ENCODE measurements around the gene AIRE.
"Not testable (repeated sequence)": the region's sequence is repeated elsewhere in the genome, so short reads cannot be mapped to it uniquely, and the experiment has no call there.

The AIRE gene

DNA sequence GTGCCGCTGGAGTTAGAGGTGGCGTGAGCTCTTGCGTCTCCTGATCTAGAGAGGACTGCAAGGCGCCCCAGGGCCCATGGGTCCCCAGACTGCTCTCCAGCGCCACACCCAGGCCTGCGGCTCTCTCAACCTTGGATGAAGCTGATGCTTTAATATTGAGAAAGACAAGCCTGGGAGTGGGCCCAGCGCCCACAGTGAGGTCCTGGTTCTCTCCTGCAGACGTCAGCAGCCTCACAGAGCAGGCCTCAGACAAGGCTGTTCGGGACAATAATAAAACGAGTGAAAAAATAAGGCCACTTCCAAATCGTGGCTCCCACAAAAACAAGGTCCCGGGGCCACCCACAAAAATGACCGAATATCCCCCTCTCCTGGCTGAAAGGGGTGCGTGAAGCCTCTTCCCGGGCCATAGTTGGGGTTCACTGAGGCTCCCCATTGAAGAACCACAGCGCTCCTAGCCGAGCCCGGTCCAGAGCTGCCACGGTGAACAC, 18.0 kb upstream of the AIRE start:
- DNase-seq: no peak

GRCh38 chr21:44269090-44269489, 16.6 kb upstream of the AIRE start:
- no peak for DNase-seq

DNA sequence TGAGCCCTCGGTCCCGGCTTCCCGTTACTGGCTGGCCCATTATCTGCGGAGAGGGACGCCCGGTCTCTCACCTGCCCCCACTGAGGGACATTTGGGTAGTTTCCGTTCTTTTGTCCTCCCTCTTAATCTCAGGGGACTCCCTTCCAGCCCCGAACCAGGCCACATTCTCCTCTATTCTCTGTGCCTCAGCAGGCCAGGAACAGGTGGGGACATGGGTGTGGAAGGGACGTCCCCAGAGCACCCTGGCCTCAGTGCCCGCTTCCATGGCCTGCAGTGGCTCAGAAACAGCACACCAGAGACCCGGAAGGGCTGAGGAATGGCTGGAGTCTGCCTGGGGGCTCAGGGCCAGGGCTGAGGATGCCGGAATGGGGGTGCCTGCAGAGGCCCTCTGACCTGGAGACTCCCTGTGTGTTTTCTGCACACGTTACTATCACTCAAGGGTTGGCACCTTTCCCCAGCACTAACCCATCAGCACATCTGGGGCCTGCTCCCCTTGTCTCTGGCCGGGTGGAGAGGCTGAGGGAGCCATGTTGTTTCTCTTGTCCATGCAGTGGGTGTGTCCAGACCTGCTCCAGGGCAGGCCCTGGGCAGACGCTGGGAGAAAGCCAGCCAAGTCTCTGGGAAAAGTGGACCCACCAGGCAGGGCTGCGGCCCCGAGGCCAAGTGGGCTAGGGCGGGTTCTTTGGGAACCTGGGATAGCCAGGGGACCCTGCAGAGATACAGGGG, 14.0 kb upstream of the AIRE start:
- no peak for DNase-seq

GRCh38 chr21:44272284-44272858, 13.3 kb upstream of the AIRE start:
- DNase-seq: no peak

DNA sequence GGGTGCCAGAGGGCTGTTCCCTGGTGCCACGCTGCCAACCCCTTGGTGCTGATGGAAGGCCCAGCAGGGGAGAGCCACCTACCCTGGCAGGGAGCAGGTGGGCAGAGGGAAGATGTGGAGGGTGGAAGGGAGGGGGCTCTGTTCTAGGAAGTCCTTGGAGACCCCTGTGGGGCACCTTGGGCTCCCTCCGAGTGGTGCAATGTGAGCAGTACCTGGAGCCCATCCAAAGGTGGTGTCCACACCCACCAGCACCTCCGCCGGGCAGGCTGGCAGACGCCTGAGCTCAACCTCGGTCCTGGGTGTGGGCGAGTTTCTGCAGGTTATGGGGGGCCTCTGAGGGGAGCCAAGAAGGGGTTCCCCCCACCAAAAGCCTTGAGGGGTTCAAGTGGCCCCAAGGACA, 12.6 kb upstream of the AIRE start:
- no peak for DNase-seq

GRCh38 chr21:44275041-44275440, 10.6 kb upstream of the AIRE start:
- no peak for DNase-seq

DNA sequence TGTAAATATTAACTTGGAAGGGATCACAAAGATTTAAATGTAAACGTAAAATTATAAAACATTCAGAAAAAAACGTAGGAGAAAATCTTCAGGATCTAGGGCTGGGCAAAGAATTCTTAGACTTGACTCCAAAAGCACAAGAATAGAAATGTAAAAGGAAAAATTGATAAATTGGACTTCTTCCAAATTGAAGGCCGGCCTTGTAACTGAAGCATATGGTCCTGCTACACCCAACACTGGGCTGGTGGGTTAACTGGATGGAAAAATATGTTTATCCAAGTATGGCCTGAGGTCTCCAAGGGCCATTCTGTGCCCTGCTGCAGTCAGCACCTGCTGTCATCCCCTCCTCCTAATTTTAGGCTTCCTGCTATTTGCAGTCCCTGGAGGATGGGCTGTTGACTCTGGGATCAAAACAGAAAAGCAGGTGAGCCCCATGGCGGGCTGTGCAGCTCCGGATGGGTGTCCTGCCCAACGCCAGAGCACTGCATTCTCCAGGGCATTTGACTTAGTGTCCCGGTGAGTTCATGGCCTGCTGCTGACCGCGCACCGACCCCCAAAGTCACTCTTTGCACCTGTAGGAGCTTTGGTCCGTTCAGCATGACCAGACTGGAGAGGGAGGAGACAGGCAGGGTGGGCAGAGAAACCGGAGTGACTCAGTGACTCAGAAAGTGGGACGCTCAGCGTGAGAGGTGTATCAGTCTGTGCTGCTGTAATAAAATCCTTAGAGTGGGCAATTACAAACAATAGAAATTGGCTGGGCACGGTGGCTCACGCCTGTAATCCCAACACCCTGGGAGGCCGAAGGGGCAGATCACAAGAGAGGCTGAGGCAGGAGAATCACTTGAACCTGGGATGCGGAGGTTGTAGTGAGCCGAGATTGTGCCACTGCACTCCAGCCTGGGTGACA, 6.1 kb upstream of the AIRE start:
- DNase-seq: no peak

DNA sequence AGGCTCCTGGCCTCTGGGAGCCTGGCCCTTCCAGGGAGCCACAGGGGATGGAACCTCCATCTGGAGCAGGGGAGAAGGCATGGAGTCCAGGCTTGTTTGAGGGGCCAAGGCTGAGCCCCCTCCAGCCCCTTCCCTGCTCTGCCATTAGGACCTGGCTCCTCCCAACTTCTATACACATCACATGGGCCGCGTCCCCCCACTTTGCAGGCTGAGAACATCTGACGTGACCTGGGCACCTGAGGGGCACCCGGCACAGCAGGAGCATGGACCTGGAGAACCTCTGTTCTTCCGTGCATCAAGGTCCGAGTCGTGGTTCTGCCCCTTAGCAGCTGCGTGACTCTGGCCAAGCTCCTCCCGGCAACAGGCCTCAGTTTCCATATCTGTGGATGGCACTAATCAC, 3.9 kb upstream of the AIRE start:
- no peak for DNase-seq

DNA sequence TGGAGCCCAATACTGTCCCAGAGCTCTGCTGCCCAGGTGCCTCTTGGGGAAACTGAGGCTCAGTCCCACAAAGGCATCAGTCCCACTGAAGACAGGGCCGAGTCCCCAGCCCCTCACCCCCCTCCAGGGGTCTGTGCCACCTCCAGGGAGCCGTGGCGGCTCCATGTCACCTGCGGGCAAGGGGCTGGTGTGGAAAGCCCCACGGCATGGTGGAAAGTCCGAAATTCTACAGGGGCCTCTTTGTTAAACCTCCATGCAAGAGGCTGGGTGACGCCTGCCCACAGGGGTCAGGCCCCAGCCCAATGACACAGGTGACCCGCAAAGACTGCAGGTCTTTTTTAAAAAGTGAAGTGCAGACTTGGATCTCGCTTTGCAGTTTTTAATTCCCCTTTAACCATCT, 3.3 kb upstream of the AIRE start:
- no peak for DNase-seq

- DNase-seq: not testable (repeated sequence)
Measured at GRCh38 chr21:44283211-44283785, 2.4 kb upstream of the AIRE start.

- no peak for DNase-seq
Measured at GRCh38 chr21:44283948-44284347, 1.7 kb upstream of the AIRE start.

GRCh38 chr21:44286086-44286715, 525 bp downstream of the AIRE start:
- DNase-seq: no peak

DNA sequence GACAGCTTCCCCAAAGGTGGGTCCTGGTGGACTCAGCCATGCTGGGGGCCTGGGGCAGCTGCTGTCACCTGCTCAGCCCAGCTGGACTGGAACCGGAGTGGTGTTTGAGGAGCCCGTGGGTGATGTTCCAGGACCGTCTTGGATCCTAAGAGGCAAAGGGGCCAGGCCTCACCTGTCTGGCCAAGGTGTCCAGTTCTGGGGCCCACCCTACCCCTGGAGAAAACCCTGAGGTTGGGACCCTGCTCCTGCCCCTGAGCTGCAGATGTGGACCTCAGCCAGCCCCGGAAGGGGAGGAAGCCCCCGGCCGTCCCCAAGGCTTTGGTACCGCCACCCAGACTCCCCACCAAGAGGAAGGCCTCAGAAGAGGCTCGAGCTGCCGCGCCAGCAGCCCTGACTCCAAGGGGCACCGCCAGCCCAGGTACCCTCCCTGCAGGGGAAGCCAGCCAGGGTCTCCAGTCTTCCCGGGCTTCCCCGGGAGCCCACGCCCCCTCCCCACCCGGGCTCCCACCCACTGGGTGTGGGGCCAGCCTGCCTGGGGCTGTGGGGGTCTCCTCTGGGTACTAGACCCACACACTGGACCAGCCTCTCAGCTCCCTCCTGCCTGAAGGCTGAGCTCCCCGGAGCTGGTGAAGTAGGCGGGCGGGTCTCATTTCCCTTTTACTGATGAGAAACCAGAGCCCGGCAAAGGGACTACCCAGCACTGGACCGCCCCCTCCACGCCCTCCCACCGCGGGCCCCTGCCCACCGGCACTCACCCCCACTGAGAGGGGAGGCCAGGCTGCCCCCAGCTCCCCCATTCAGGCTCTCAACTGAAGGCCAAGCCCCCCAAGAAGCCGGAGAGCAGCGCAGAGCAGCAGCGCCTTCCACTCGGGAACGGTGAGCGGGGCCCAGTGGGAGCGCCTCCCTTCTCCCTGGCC, 1.3 kb downstream of the AIRE start:
- no peak for DNase-seq

- no peak for DNase-seq
Measured at GRCh38 chr21:44288251-44289110, 2.8 kb downstream of the AIRE start.

GRCh38 chr21:44289381-44290010, 3.8 kb downstream of the AIRE start:
- DNase-seq: no peak

- DNase-seq: no peak
Measured at GRCh38 chr21:44290327-44291077, 4.8 kb downstream of the AIRE start.

DNA sequence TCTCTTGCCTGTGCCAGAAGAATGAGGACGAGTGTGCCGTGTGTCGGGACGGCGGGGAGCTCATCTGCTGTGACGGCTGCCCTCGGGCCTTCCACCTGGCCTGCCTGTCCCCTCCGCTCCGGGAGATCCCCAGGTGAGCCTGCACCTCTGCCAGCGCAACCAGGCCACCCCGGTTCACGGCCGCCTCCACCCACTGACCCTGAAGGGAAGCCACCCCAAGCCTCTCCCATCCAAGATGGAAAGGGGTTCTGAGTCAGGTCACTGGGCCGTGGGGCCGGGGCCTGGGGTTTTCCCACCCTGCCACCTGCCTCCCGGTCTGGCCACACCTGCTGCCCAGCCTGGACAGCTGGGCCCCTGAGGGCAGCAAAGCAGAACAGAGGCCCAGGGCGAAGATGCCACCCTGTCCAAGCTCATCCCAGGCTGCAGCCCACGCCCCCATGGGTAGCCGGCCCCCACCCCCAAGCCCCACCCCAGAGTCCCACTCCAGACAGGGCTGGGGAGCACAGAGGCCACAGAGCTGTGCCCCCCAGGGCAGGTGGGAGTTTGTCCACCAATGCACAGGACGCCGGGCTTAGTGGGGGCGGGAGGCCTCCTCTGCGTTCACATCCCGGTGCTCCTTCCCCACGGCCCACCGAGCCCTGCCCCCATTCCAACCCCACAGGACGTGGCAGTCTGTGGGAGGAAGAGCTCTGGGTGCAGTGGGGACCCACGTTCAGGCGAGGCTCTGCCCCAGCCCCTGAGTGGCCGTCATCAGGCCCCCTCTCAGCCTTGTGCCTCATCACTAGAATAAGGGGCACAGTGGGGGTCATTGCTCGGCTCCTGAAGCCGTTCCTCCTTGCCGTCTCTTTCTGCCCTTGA, 5.6 kb downstream of the AIRE start:
- no peak for DNase-seq
